IMR-90 (cell line): ENCODE measurements around the gene IRF5. TPM values are rescaled to one million over a fixed set of nuclear protein-coding genes. Genes with fewer than 3 reads are reported as not detected.

Experiments used
- ATAC-seq: fragments of 200-7000 bp; cut with Tn5 transposase; 2 replicates; pipeline ENCODE4 v1.9.1; 2020; ENCODE audit warnings: low read depth, mild to moderate bottlenecking, moderate library complexity
- BruUV-seq: library from RNA; stranded (reverse); fragments of 400-500 nt; replicated peaks from 2 replicates; lab custom pipeline; 2021; lab: Mats Ljungman, UMichigan
- CTCF ChIA-PET: fragments of 300-600 bp; formaldehyde crosslinking; extraction: SDS; loops from one replicate; lab custom pipeline; 2021; ENCODE audit warnings: antibody characterized with exemption; lab: Yijun Ruan, JAX
- POLR2A ChIA-PET: fragments of 300-600 bp; sonication (Branson Sonifier 250); formaldehyde crosslinking; loops from one replicate; lab custom pipeline; 2022; ENCODE audit warnings: antibody characterized with exemption; ENCODE audit not compliant: unreplicated experiment; lab: Charles Lee
- DNase-seq: peaks from one replicate; pipeline ENCODE4 v3.0.0; 2013
- H2AFZ ChIP-seq: replicated peaks from 2 replicates; pipeline ENCODE3; 2013; ENCODE audit warnings: low read length, mild to moderate bottlenecking; ENCODE audit not compliant: poor library complexity
- H2AK5ac ChIP-seq: 2 replicates; pipeline ENCODE4 v1.6.1; 2013; ENCODE audit warnings: low read depth, low read length, inconsistent platforms
- H2AK9ac ChIP-seq: replicated peaks from 2 replicates; pipeline ENCODE3; 2013; ENCODE audit warnings: mild to moderate bottlenecking, low read depth, low read length, moderate library complexity; ENCODE audit not compliant: poor library complexity
- H2BK120ac ChIP-seq: 2 replicates; pipeline ENCODE4 v1.6.1; 2013; ENCODE audit warnings: low read depth, low read length, inconsistent platforms
- H2BK15ac ChIP-seq: 3 replicates; pipeline ENCODE4 v1.6.1; 2013; ENCODE audit warnings: low read depth, low read length, inconsistent platforms
- H2BK20ac ChIP-seq: 2 replicates; pipeline ENCODE4 v1.6.1; 2013; ENCODE audit warnings: low read depth, mild to moderate bottlenecking, inconsistent platforms, low read length, moderate library complexity
- H2BK5ac ChIP-seq: 2 replicates; pipeline ENCODE4 v1.6.1; 2013; ENCODE audit warnings: mild to moderate bottlenecking, low read depth, low read length, inconsistent platforms; ENCODE audit not compliant: poor library complexity, severe bottlenecking
- H3K14ac ChIP-seq: replicated peaks from 2 replicates; pipeline ENCODE4 v1.6.1; 2013; ENCODE audit warnings: low read depth, low read length, inconsistent platforms
- H3K18ac ChIP-seq: 2 replicates; pipeline ENCODE4 v1.6.1; 2013; ENCODE audit warnings: low read depth, low read length, control low read depth
- H3K23ac ChIP-seq: 2 replicates; pipeline ENCODE4 v1.6.1; 2013; ENCODE audit warnings: low read depth, low read length, inconsistent platforms
- H3K27ac ChIP-seq: 2 replicates; pipeline ENCODE4 v1.5.1; 2013; ENCODE audit warnings: mild to moderate bottlenecking, control low read depth, low read length; ENCODE audit not compliant: insufficient read depth
- H3K27me3 ChIP-seq: 2 replicates; pipeline ENCODE4 v1.6.1; 2013; ENCODE audit warnings: low read length; ENCODE audit not compliant: control insufficient read depth, insufficient read depth
- H3K36me3 ChIP-seq: 2 replicates; pipeline ENCODE4 v1.6.1; 2013; ENCODE audit warnings: low read length, mixed read lengths; ENCODE audit not compliant: control insufficient read depth, insufficient read depth
- H3K4ac ChIP-seq: 2 replicates; pipeline ENCODE4 v1.6.1; 2013; ENCODE audit warnings: low read depth, low read length, inconsistent platforms
- H3K4me1 ChIP-seq: 2 replicates; pipeline ENCODE4 v1.6.1; 2013; ENCODE audit warnings: low read length, mixed read lengths; ENCODE audit not compliant: control insufficient read depth, insufficient read depth
- H3K4me2 ChIP-seq: 2 replicates; pipeline ENCODE4 v1.6.1; 2013; ENCODE audit warnings: low read depth, mild to moderate bottlenecking, control low read depth, low read length, moderate library complexity
- H3K4me3 ChIP-seq: 2 replicates; pipeline ENCODE4 v1.5.1; 2013; ENCODE audit warnings: low read depth, mild to moderate bottlenecking, control low read depth, low read length, moderate library complexity; ENCODE audit not compliant: insufficient read depth
- H3K56ac ChIP-seq: 2 replicates; pipeline ENCODE4 v1.6.1; 2013; ENCODE audit warnings: low read length, inconsistent platforms; ENCODE audit not compliant: insufficient read depth; ENCODE audit errors: extremely low read depth
- H3K79me1 ChIP-seq, 2 experiments: 2 replicates each; pipeline ENCODE4 v1.6.1; 2013; ENCODE audit warnings: low read length in 2 of 2, inconsistent platforms in 1 of 2, low read depth in 1 of 2
- H3K9ac ChIP-seq: 2 replicates; pipeline ENCODE4 v1.6.1; 2013; ENCODE audit warnings: low read depth, low read length, control low read depth
- H3K9me1 ChIP-seq: 2 replicates; pipeline ENCODE4 v1.6.1; 2013; ENCODE audit warnings: low read length, inconsistent platforms; ENCODE audit not compliant: insufficient read depth
- H3K9me3 ChIP-seq: 2 replicates; pipeline ENCODE4 v1.6.1; 2013; ENCODE audit warnings: low read length; ENCODE audit not compliant: control insufficient read depth, insufficient read depth
- H4K20me1 ChIP-seq: 2 replicates; pipeline ENCODE4 v1.6.1; 2013; ENCODE audit warnings: low read length, inconsistent platforms; ENCODE audit not compliant: insufficient read depth
- H4K5ac ChIP-seq: 2 replicates; pipeline ENCODE4 v1.6.1; 2013; ENCODE audit warnings: mild to moderate bottlenecking, low read depth, low read length, control low read depth
- H4K8ac ChIP-seq, 2 experiments: 2 replicates each; pipeline ENCODE4 v1.6.1; 2013; ENCODE audit warnings: low read depth in 2 of 2, low read length in 2 of 2, control low read depth in 1 of 2, inconsistent platforms in 1 of 2
- H4K91ac ChIP-seq: 2 replicates; pipeline ENCODE4 v1.6.1; 2013; ENCODE audit warnings: low read depth, low read length, inconsistent platforms; ENCODE audit not compliant: insufficient read depth
- MXI1 ChIP-seq: IDR thresholded peaks from 2 replicates; pipeline ENCODE4 v1.6.1; 2012; ENCODE audit warnings: low read depth, mild to moderate bottlenecking, low read length, moderate library complexity, borderline replicate concordance
- RCOR1 ChIP-seq: IDR thresholded peaks from 2 replicates; pipeline ENCODE4 v1.6.1; 2012; ENCODE audit warnings: mild to moderate bottlenecking, low read length, improper control_type of control experiment; ENCODE audit not compliant: insufficient replicate concordance
- WGBS, 2 experiments: methylation state at CpG; one replicate each; pipeline versions ENCODE4 v1.1.5 to v1.1.7; 2013; ENCODE audit warnings: missing lambda C conversion rate in 2 of 2; ENCODE audit not compliant: insufficient read length in 1 of 2; ENCODE audit errors: extremely low coverage in 2 of 2; 5-methylcytosine and 5-hydroxymethylcytosine counted together
- dilution Hi-C: fragments of 300-500 bp; cut with HindIII; formaldehyde crosslinking; loops from one replicate; pipeline ENCODE4 v1.14.3; 2018; ENCODE audit warnings: low sequenced_read_pairs; ENCODE audit not compliant: unreplicated experiment
- in situ Hi-C: fragments of 300-500 bp; cut with MboI; formaldehyde crosslinking; loops from 3 replicates; pipeline ENCODE4 v1.14.3; 2019; ENCODE audit warnings: low sequenced_read_pairs, inconsistent platforms, mixed read lengths
- intact Hi-C: fragments of 100-400 bp; cut with micrococcal nuclease; formaldehyde crosslinking; loops from 2 replicates; pipeline ENCODE4 v1.10.0; 2022
- polyA plus RNA-seq, 3 experiments: library from polyadenylated mRNA; depleted of rRNA; stranded (reverse); fragments of >200 nt; gene quantifications; 2 replicates each; pipeline ENCODE4 v1.2.3, GENCODE V29; 2012; ENCODE audit warnings: low replicate concordance in 1 of 3
- total RNA-seq: library from RNA; depleted of rRNA; stranded (reverse); fragments of >200 nt; gene quantifications from 2 replicates; pipeline ENCODE4 v1.2.3, GENCODE V29; 2012

The IRF5 gene
- total and polyA plus RNA-seq, 2 of the 4 experiments (the other 2 are of a cell fraction): 0.14 to 0.18 TPM

- no peak for TF ChIP-seq RCOR1
Observed at GRCh38 chr7:128902761-128903585, 34.8 kb upstream of the IRF5 start (continued).

- H4K5ac ChIP-seq: no peak overlapping the region
- peaks cover 2% of the 10 kb centered on the region; the same call in 1 of the 2 replicates for H3K9me3 ChIP-seq
- H3K23ac ChIP-seq: no peak overlapping the region
- H3K79me1 ChIP-seq: no peaks in the 10 kb centered on the region
- no peak overlapping the region for H3K27ac ChIP-seq
- ATAC-seq: no peak
- no peak overlapping the region for H3K9ac ChIP-seq
- ChIA-PET CTCF (interaction anchor here (1.0 kb wide), 1 partner anchor 188 kb away, joined by 3 read pairs; no protein-coding TSS in a partner anchor), POLR2A (no interaction called here)
- 72% methylated on average over 7 of the region's 14 CpGs; no CpG with 5 or more reads in 1 of the 2 experiments for WGBS, 2 experiments
- dilution Hi-C loops: no loop called here
- no peak for DNase-seq
- BruUV-seq: no TSS peak
- H2BK15ac ChIP-seq: no peak overlapping the region
- H3K9me1 ChIP-seq: no peaks in the 10 kb centered on the region
- no peak overlapping the region for H2BK20ac ChIP-seq
- intact Hi-C loops: loop anchor here (1.0 kb wide), 1 partner anchor 188 kb away; no protein-coding TSS in a partner anchor
- TF ChIP-seq MXI1 (no peak), RCOR1 (no peak)
- H3K14ac ChIP-seq: no peak overlapping the region
- H2BK5ac ChIP-seq: no peak overlapping the region
- no peak overlapping the region for H3K18ac ChIP-seq
- no peaks in the 10 kb centered on the region for H3K4me1 ChIP-seq
- H2AK5ac ChIP-seq: no peak overlapping the region
- H2BK120ac ChIP-seq: no peak overlapping the region
- H3K4me2 ChIP-seq: no peak overlapping the region
- H3K4ac ChIP-seq: no peak overlapping the region
- H3K56ac ChIP-seq: no peak overlapping the region
- no peak overlapping the region for H4K8ac ChIP-seq
- peaks cover 26% of the 10 kb centered on the region for H3K27me3 ChIP-seq
- no peak overlapping the region for H3K4me3 ChIP-seq
- H2AFZ ChIP-seq: no peak overlapping the region
- in situ Hi-C loops: loop anchor here (5.0 kb wide), 1 partner anchor 189 kb away; no protein-coding TSS in a partner anchor
- no peaks in the 10 kb centered on the region for H4K20me1 ChIP-seq
- H4K91ac ChIP-seq: no peak overlapping the region
- H2AK9ac ChIP-seq: no peak overlapping the region
- no peaks in the 10 kb centered on the region for H3K36me3 ChIP-seq
Observed at GRCh38 chr7:128903621-128904361, 33.9 kb upstream of the IRF5 start.
